HepG2 (cell line): ENCODE results near the gene HOXA11. TPM values are rescaled to one million over a fixed set of nuclear protein-coding genes. Genes with fewer than 3 reads are reported as not detected.

Experiments used
- ATAC-seq: fragments of 200-7000 bp; cut with Tn5 transposase; 3 replicates; pipeline ENCODE4 v1.9.1; 2020; ENCODE audit warnings: mild to moderate bottlenecking, moderate library complexity
- BruUV-seq: library from RNA; stranded (reverse); fragments of 400-500 nt; replicated peaks from 2 replicates; lab custom pipeline; 2021; lab: Mats Ljungman, UMichigan
- CTCF ChIA-PET: fragments of 300-600 bp; formaldehyde crosslinking; extraction: SDS; loops from one replicate; lab custom pipeline; 2021; ENCODE audit warnings: low total read pairs, inconsistent platforms, low intra/inter-chr PET ratio; lab: Yijun Ruan, JAX
- POLR2A ChIA-PET: fragments of 350-600 bp; sonication (Branson Sonifier 250); formaldehyde crosslinking; loops from one replicate; lab custom pipeline; 2020; ENCODE audit warnings: antibody characterized with exemption, inconsistent platforms; lab: Yijun Ruan, JAX
- DNase-seq: peaks from one replicate; pipeline ENCODE4 v3.0.0-alpha.2; 2015; ENCODE audit warnings: low spot score
- FAIRE-seq: peaks from 3 replicates; lab custom pipeline; 2011; peaks lifted over from hg19 to GRCh38; lab: Jason Lieb, UNC
- H2AFZ ChIP-seq: one replicate; pipeline ENCODE4 v1.6.1; 2011; ENCODE audit warnings: low read length, inconsistent platforms
- H3K27ac ChIP-seq: fragments of 300-600 bp; 3 replicates; pipeline ENCODE4 v1.8.0; 2011; ENCODE audit warnings: mixed run types, mild to moderate bottlenecking, mixed read lengths, low read length, inconsistent platforms; ENCODE audit not compliant: insufficient read depth; ENCODE audit errors: extremely low read length
- H3K27me3 ChIP-seq, 2 experiments: fragments of 200-600 bp in 1 of 2; 2 replicates in 1 of 2; 3 replicates in 1 of 2; pipeline versions ENCODE4 v1.6.0 to v1.8.0; 2011; ENCODE audit warnings: low read length in 2 of 2, mild to moderate bottlenecking in 2 of 2, moderate library complexity in 2 of 2, inconsistent platforms in 1 of 2; ENCODE audit not compliant: insufficient read depth in 2 of 2, control insufficient read depth in 1 of 2
- H3K36me3 ChIP-seq, 2 experiments: fragments of 200-600 bp in 1 of 2; replicated peaks in 1 of 2; 2 replicates in 1 of 2; 3 replicates in 1 of 2; pipeline versions ENCODE4 v1.5.1 to v1.8.0; 2011; ENCODE audit warnings: low read length in 2 of 2, inconsistent platforms in 1 of 2; ENCODE audit not compliant: insufficient read depth in 2 of 2, control insufficient read depth in 1 of 2
- H3K4me1 ChIP-seq: 2 replicates; pipeline ENCODE4 v1.5.1; 2012; ENCODE audit warnings: low read length, inconsistent platforms; ENCODE audit not compliant: insufficient read depth
- H3K4me2 ChIP-seq: 2 replicates; pipeline ENCODE4 v1.6.0; 2011; ENCODE audit warnings: low read depth, low read length, inconsistent platforms
- H3K4me3 ChIP-seq, 3 experiments: fragments of 200-600 bp in 1 of 3; sonication (generic), shearing (Covaris generic) in 1 of 3; replicated peaks in 1 of 3; 2 replicates each; pipeline ENCODE4 v1.5.1; 2011 to 2016; ENCODE audit warnings: low read length in 3 of 3, inconsistent platforms in 2 of 3, low read depth in 2 of 3, mild to moderate bottlenecking in 2 of 3, control low read depth in 1 of 3, mixed read lengths in 1 of 3; ENCODE audit not compliant: insufficient read depth in 1 of 3
- H3K79me2 ChIP-seq: one replicate; pipeline ENCODE4 v1.6.1; 2011; ENCODE audit warnings: low read length, inconsistent platforms; ENCODE audit not compliant: insufficient read depth
- H3K9ac ChIP-seq: 2 replicates; pipeline ENCODE4 v1.6.0; 2011; ENCODE audit warnings: mild to moderate bottlenecking, low read depth, low read length, inconsistent platforms; ENCODE audit not compliant: insufficient read depth
- H3K9me3 ChIP-seq: 2 replicates; pipeline ENCODE4 v1.5.1; 2012; ENCODE audit warnings: mild to moderate bottlenecking, low read length
- H4K20me1 ChIP-seq: 2 replicates; pipeline ENCODE4 v1.6.0; 2011; ENCODE audit warnings: inconsistent platforms, mild to moderate bottlenecking, low read length, moderate library complexity; ENCODE audit not compliant: insufficient read depth
- DR1 ChIP-seq: sonication (generic); formaldehyde crosslinking; IDR thresholded peaks from 2 replicates; pipeline ENCODE4 v1.8.0; 2021; ENCODE audit warnings: mild to moderate bottlenecking, missing genetic modification reagents, inconsistent platforms
- EED ChIP-seq: sonication (generic); formaldehyde crosslinking; IDR thresholded peaks from 2 replicates; pipeline ENCODE4 v1.5.0; 2020; ENCODE audit warnings: mild to moderate bottlenecking, missing genetic modification reagents
- HINFP ChIP-seq: sonication (generic); formaldehyde crosslinking; IDR thresholded peaks from 2 replicates; pipeline ENCODE4 v1.4.0; 2020; ENCODE audit warnings: low read depth, mild to moderate bottlenecking, missing genetic modification reagents
- ZMYM2 ChIP-seq: sonication (generic); formaldehyde crosslinking; IDR thresholded peaks from 2 replicates; pipeline ENCODE4 v1.8.0; 2022; ENCODE audit warnings: mild to moderate bottlenecking, missing genetic modification reagents
- ZNF335 ChIP-seq: sonication (generic); formaldehyde crosslinking; IDR thresholded peaks from 2 replicates; pipeline ENCODE4 v1.4.0; 2020; ENCODE audit warnings: missing genetic modification reagents
- ZNF790 ChIP-seq: sonication (generic); formaldehyde crosslinking; IDR thresholded peaks from 2 replicates; pipeline ENCODE4 v1.8.0; 2022; ENCODE audit warnings: missing genetic modification reagents, mild to moderate bottlenecking, borderline replicate concordance
- WGBS: methylation state at CpG from one replicate; pipeline ENCODE4 v1.1.6; 2017; ENCODE audit warnings: low lambda C conversion rate; 5-methylcytosine and 5-hydroxymethylcytosine counted together
- in situ Hi-C: cut with HindIII; loops from 2 replicates; pipeline ENCODE4 v1.10.0; 2017; ENCODE audit warnings: low pct_unique_long_range_greater_than_20kb; ENCODE audit not compliant: extremely low pct_ligation_motif_present
- intact Hi-C: fragments of 100-400 bp; cut with micrococcal nuclease; formaldehyde crosslinking; loops from one replicate; pipeline ENCODE4 v1.10.0; 2022; ENCODE audit not compliant: unreplicated experiment
- polyA plus RNA-seq, 8 experiments: library from polyadenylated mRNA; depleted of rRNA in 3 of 8; stranded (reverse) in 7 of 8; unstranded in 1 of 8; fragments of >200 nt; fragmentation: Illumina TruSeq in 4 of 8; extraction: Trizol in 4 of 8; gene quantifications; 2 replicates each; pipeline versions ENCODE4 v1.2.1 to v1.2.3, GENCODE V29; 2011 to 2016; ENCODE audit warnings: low read depth in 4 of 8, missing spikeins in 1 of 8, mixed read lengths in 1 of 8; ENCODE audit not compliant: insufficient read depth in 1 of 8
- total RNA-seq, 5 experiments: library from RNA; depleted of rRNA; stranded (reverse); fragments of >200 nt; fragmentation: Illumina TruSeq; extraction: Trizol; gene quantifications; 2 replicates each; pipeline ENCODE4 v1.2.3, GENCODE V29; 2016; ENCODE audit warnings: low read depth in 1 of 5
- TF ChIP-seq, protein P1 (sequence below): IDR thresholded peaks from 2 replicates; pipeline ENCODE4 v1.6.1; 2012; ENCODE audit warnings: inconsistent platforms

The HOXA11 gene
- total and polyA plus RNA-seq, 2 of the 13 experiments (the other 11 are each of a cell fraction or from before 2014, with no cell fraction given) = not detected

- ATAC-seq = no peak
- WGBS = 96% methylated on average over 23 of the region's 31 CpGs
- no peak for DNase-seq
Measured at GRCh38 chr7:27144781-27145164, 40.3 kb downstream of the HOXA11 start.

More at GRCh38 chr7:27144781-27145164, 40.3 kb downstream of the HOXA11 start:
- FAIRE-seq = no peak
- H3K27me3 ChIP-seq = no peaks in the 10 kb centered on the region
- BruUV-seq = no TSS peak
- no peaks in the 10 kb centered on the region; a peak in 2 of 5 replicates for H3K36me3 ChIP-seq
- no peak overlapping the region for H3K9ac ChIP-seq
- ChIA-PET CTCF (interaction anchor here (1.6 to 1.8 kb wide), 2 partner anchors 291 to 301 kb away, joined by 4 to 14 read pairs; no protein-coding TSS in a partner anchor), POLR2A (no interaction called here)
- intact Hi-C loops (loop anchor here (5.0 kb wide), 1 partner anchor 767 kb away; no protein-coding TSS in a partner anchor), in situ Hi-C loops (no loop called here)
- H3K79me2 ChIP-seq = peaks cover 5% of the 10 kb centered on the region
- no peaks in the 10 kb centered on the region for H3K9me3 ChIP-seq
- H3K4me1 ChIP-seq = peaks cover 27% of the 10 kb centered on the region
- no peaks in the 10 kb centered on the region for H4K20me1 ChIP-seq
- no peak overlapping the region for H2AFZ ChIP-seq
- H3K4me3 ChIP-seq = no peak overlapping the region
- TF ChIP-seq EED (CRISPR knock-in tag) (no peak), DR1 (CRISPR knock-in tag) (no peak), ZNF790 (no peak), HINFP (CRISPR knock-in tag) (no peak), ZMYM2 (CRISPR knock-in tag) (no peak), ZNF335 (no peak)
- TF ChIP-seq, protein P1, sequence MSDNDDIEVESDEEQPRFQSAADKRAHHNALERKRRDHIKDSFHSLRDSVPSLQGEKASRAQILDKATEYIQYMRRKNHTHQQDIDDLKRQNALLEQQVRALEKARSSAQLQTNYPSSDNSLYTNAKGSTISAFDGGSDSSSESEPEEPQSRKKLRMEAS = no peak
- H3K27ac ChIP-seq = no peak overlapping the region
- H3K4me2 ChIP-seq = no peak overlapping the region
